DND-41 (cell line): ENCODE data around the gene WNT9A.

Experiments used
- ATAC-seq: fragments of 200-7000 bp; cut with Tn5 transposase; 3 replicates; pipeline ENCODE4 v1.9.1; 2021; ENCODE audit warnings: low read depth; ENCODE audit not compliant: insufficient read depth
- DNase-seq: peaks from one replicate; pipeline ENCODE4 v3.0.0-alpha.2; 2020
- H2AFZ ChIP-seq: 2 replicates; pipeline ENCODE4 v1.6.0; 2012; ENCODE audit warnings: low read depth, low read length
- H3K27ac ChIP-seq: 2 replicates; pipeline ENCODE4 v1.5.1; 2012; ENCODE audit warnings: low read length, inconsistent platforms
- H3K27me3 ChIP-seq: fragments of 200-600 bp; sonication (generic); 2 replicates; pipeline ENCODE4 v1.6.0; 2012; ENCODE audit warnings: low read length, mild to moderate bottlenecking, inconsistent platforms; ENCODE audit not compliant: insufficient read depth, poor library complexity
- H3K36me3 ChIP-seq: 2 replicates; pipeline ENCODE4 v1.5.1; 2012; ENCODE audit warnings: low read length, inconsistent platforms; ENCODE audit not compliant: insufficient read depth
- H3K4me1 ChIP-seq: 2 replicates; pipeline ENCODE4 v1.5.1; 2012; ENCODE audit warnings: mild to moderate bottlenecking, low read length; ENCODE audit not compliant: insufficient read depth
- H3K4me2 ChIP-seq: 2 replicates; pipeline ENCODE4 v1.6.0; 2012; ENCODE audit warnings: mild to moderate bottlenecking, moderate library complexity, low read length, inconsistent platforms; ENCODE audit not compliant: insufficient read depth
- H3K4me3 ChIP-seq, 2 experiments: fragments of 200-600 bp in 1 of 2; shearing (Covaris generic) in 1 of 2; 2 replicates each; pipeline ENCODE4 v1.5.1; 2012 to 2016; ENCODE audit warnings: inconsistent platforms in 2 of 2, low read length in 2 of 2, mild to moderate bottlenecking in 2 of 2, low read depth in 1 of 2, moderate library complexity in 1 of 2
- H3K79me2 ChIP-seq: 2 replicates; pipeline ENCODE4 v1.6.0; 2012; ENCODE audit warnings: low read length, inconsistent platforms; ENCODE audit not compliant: insufficient read depth
- H3K9ac ChIP-seq: 2 replicates; pipeline ENCODE4 v1.6.0; 2012; ENCODE audit warnings: low read depth, mild to moderate bottlenecking, inconsistent platforms, low read length, moderate library complexity
- H3K9me3 ChIP-seq: 2 replicates; pipeline ENCODE4 v1.5.1; 2012; ENCODE audit warnings: low read length, moderate library complexity, mild to moderate bottlenecking, inconsistent platforms; ENCODE audit not compliant: insufficient read depth, severe bottlenecking
- H4K20me1 ChIP-seq: 2 replicates; pipeline ENCODE4 v1.6.0; 2012; ENCODE audit warnings: low read length; ENCODE audit not compliant: insufficient read depth
- CTCF ChIP-seq: IDR thresholded peaks from 2 replicates; pipeline ENCODE4 v1.5.1; 2012; ENCODE audit warnings: borderline replicate concordance, low read length, moderate library complexity, mild to moderate bottlenecking; ENCODE audit not compliant: poor library complexity, severe bottlenecking; ENCODE audit errors: extremely low read depth
- EZH2 ChIP-seq: IDR thresholded peaks from 3 replicates; pipeline ENCODE4 v1.6.1; 2012; ENCODE audit warnings: borderline replicate concordance, low read depth, mild to moderate bottlenecking, moderate library complexity, low read length, inconsistent platforms; ENCODE audit not compliant: severe bottlenecking

WNT9A gene

GRCh38 chr1:227920896-227921295 is 26.8 kb downstream of the WNT9A start:
- no peak for TF ChIP-seq CTCF
- no peak for TF ChIP-seq EZH2
- DNase-seq: no peak

GRCh38 chr1:227920426-227920825 is 27.3 kb downstream of the WNT9A start:
- no peak for TF ChIP-seq CTCF
- no peak for TF ChIP-seq EZH2
- ATAC-seq (no peak), DNase-seq (no peak)
- no peak overlapping the region for H3K4me2 ChIP-seq
- H3K27ac ChIP-seq: no peak overlapping the region
- no peaks in the 10 kb centered on the region for H3K9me3 ChIP-seq
- H3K4me3 ChIP-seq: no peak overlapping the region
- H3K36me3 ChIP-seq: no peaks in the 10 kb centered on the region
- peaks cover 12% of the 10 kb centered on the region; the same call in 1 of the 2 replicates for H4K20me1 ChIP-seq
- no peaks in the 10 kb centered on the region for H3K79me2 ChIP-seq
- H3K4me1 ChIP-seq: no peaks in the 10 kb centered on the region
- H3K27me3 ChIP-seq: no peaks in the 10 kb centered on the region
- H2AFZ ChIP-seq: no peak overlapping the region
- H3K9ac ChIP-seq: no peak overlapping the region

More at GRCh38 chr1:227920896-227921295, 26.8 kb downstream of the WNT9A start:
- ATAC-seq: no peak
- H3K79me2 ChIP-seq: no peaks in the 10 kb centered on the region
- H3K4me2 ChIP-seq: no peak overlapping the region
- H3K36me3 ChIP-seq: no peaks in the 10 kb centered on the region
- no peaks in the 10 kb centered on the region for H3K9me3 ChIP-seq
- no peak overlapping the region for H3K4me3 ChIP-seq
- no peaks in the 10 kb centered on the region for H3K4me1 ChIP-seq
- no peak overlapping the region for H3K9ac ChIP-seq
- no peak overlapping the region for H2AFZ ChIP-seq
- no peaks in the 10 kb centered on the region for H3K27me3 ChIP-seq
- H3K27ac ChIP-seq: no peak overlapping the region
- peaks cover 12% of the 10 kb centered on the region for H4K20me1 ChIP-seq

GRCh38 chr1:227919906-227920305 is 27.8 kb downstream of the WNT9A start:
- DNase-seq (no peak), ATAC-seq (no peak)
- no peak overlapping the region for H3K4me2 ChIP-seq
- no peaks in the 10 kb centered on the region for H3K36me3 ChIP-seq
- H3K4me3 ChIP-seq: no peak overlapping the region
- H4K20me1 ChIP-seq: peaks cover 12% of the 10 kb centered on the region; the same call in 1 of the 2 replicates
- no peak overlapping the region for H2AFZ ChIP-seq
- H3K27ac ChIP-seq: no peak overlapping the region
- H3K9me3 ChIP-seq: no peaks in the 10 kb centered on the region
- TF ChIP-seq EZH2 (no peak), CTCF (no peak)
- no peaks in the 10 kb centered on the region for H3K79me2 ChIP-seq
- H3K4me1 ChIP-seq: no peaks in the 10 kb centered on the region
- H3K27me3 ChIP-seq: no peaks in the 10 kb centered on the region
- H3K9ac ChIP-seq: no peak overlapping the region

- no peaks in the 10 kb centered on the region for H3K4me1 ChIP-seq
- no peak overlapping the region for H3K4me3 ChIP-seq
- no peak overlapping the region for H2AFZ ChIP-seq
- no peaks in the 10 kb centered on the region for H3K36me3 ChIP-seq
- no peak overlapping the region for H3K4me2 ChIP-seq
- TF ChIP-seq EZH2 (no peak), CTCF (no peak)
- peaks cover 12% of the 10 kb centered on the region; the same call in 1 of the 2 replicates for H4K20me1 ChIP-seq
- no peak overlapping the region for H3K27ac ChIP-seq
- ATAC-seq: no peak
- H3K27me3 ChIP-seq: no peaks in the 10 kb centered on the region
- H3K9me3 ChIP-seq: no peaks in the 10 kb centered on the region
- H3K79me2 ChIP-seq: no peaks in the 10 kb centered on the region
- H3K9ac ChIP-seq: no peak overlapping the region
- DNase-seq: no peak
Observed at GRCh38 chr1:227918736-227919135, 29.0 kb downstream of the WNT9A start.
